Trophoblast cell (in vitro differentiated cells and primary cell): ENCODE results near the gene PCDHB10.
"Not testable (repeated sequence)": the region's sequence is repeated elsewhere in the genome, so short reads cannot be mapped to it uniquely, and the experiment has no call there.

Experiments used
- DNase-seq, 2 donors: peaks; one replicate each; pipeline ENCODE4 v3.0.0-alpha.2; 2016
- H2AFZ ChIP-seq: 2 replicates; pipeline ENCODE4 v1.6.1; 2013; ENCODE audit warnings: low read length, moderate library complexity, mild to moderate bottlenecking; ENCODE audit not compliant: insufficient read depth, poor library complexity
- H2AK5ac ChIP-seq: 2 replicates; pipeline ENCODE4 v1.6.1; 2013; ENCODE audit warnings: mild to moderate bottlenecking, low read length
- H2BK120ac ChIP-seq: 2 replicates; pipeline ENCODE4 v1.6.1; 2013; ENCODE audit warnings: low read length, mild to moderate bottlenecking, moderate library complexity; ENCODE audit not compliant: insufficient read depth, poor library complexity
- H2BK12ac ChIP-seq: 2 replicates; pipeline ENCODE4 v1.6.1; 2013; ENCODE audit warnings: mild to moderate bottlenecking, low read length, moderate library complexity
- H2BK5ac ChIP-seq: 2 replicates; pipeline ENCODE4 v1.6.1; 2013; ENCODE audit warnings: low read length, low read depth, moderate library complexity, mild to moderate bottlenecking; ENCODE audit not compliant: poor library complexity
- H3K14ac ChIP-seq: 2 replicates; pipeline ENCODE4 v1.6.1; 2013; ENCODE audit warnings: mild to moderate bottlenecking, low read length
- H3K18ac ChIP-seq: 2 replicates; pipeline ENCODE4 v1.6.1; 2013; ENCODE audit warnings: mild to moderate bottlenecking, low read length
- H3K23ac ChIP-seq: 2 replicates; pipeline ENCODE4 v1.6.1; 2013; ENCODE audit warnings: low read length
- H3K27ac ChIP-seq: 2 replicates; pipeline ENCODE4 v1.5.1; 2013; ENCODE audit warnings: low read depth, mild to moderate bottlenecking, inconsistent platforms, low read length, moderate library complexity
- H3K27me3 ChIP-seq: 2 replicates; pipeline ENCODE4 v1.6.1; 2013; ENCODE audit warnings: inconsistent platforms, mild to moderate bottlenecking, low read length, moderate library complexity; ENCODE audit not compliant: insufficient read depth
- H3K36me3 ChIP-seq, 2 experiments: 1 replicate in 1 of 2; 2 replicates in 1 of 2; pipeline ENCODE4 v1.6.1; 2013; ENCODE audit warnings: low read length in 2 of 2, mild to moderate bottlenecking in 2 of 2, moderate library complexity in 1 of 2; ENCODE audit not compliant: insufficient read depth in 2 of 2, control insufficient read depth in 1 of 2
- H3K4ac ChIP-seq: 2 replicates; pipeline ENCODE4 v1.6.1; 2013; ENCODE audit warnings: low read depth, mild to moderate bottlenecking, low read length, moderate library complexity
- H3K4me1 ChIP-seq, 2 experiments: 1 replicate in 1 of 2; 2 replicates in 1 of 2; pipeline ENCODE4 v1.6.1; 2013; ENCODE audit warnings: low read length in 2 of 2, mild to moderate bottlenecking in 2 of 2, moderate library complexity in 1 of 2; ENCODE audit not compliant: insufficient read depth in 2 of 2, control insufficient read depth in 1 of 2
- H3K4me2 ChIP-seq: 2 replicates; pipeline ENCODE4 v1.6.1; 2013; ENCODE audit warnings: inconsistent platforms, mild to moderate bottlenecking, low read length, moderate library complexity
- H3K4me3 ChIP-seq: 2 replicates; pipeline ENCODE4 v1.5.1; 2013; ENCODE audit warnings: mild to moderate bottlenecking, low read depth, low read length, inconsistent platforms
- H3K79me1 ChIP-seq: one replicate; pipeline ENCODE4 v1.6.1; 2013; ENCODE audit warnings: low read length
- H3K79me2 ChIP-seq: 2 replicates; pipeline ENCODE4 v1.6.1; 2013; ENCODE audit warnings: low read length, mild to moderate bottlenecking; ENCODE audit not compliant: control insufficient read depth, insufficient read depth, poor library complexity
- H3K9ac ChIP-seq: 2 replicates; pipeline ENCODE4 v1.6.1; 2013; ENCODE audit warnings: mild to moderate bottlenecking, low read length
- H3K9me3 ChIP-seq: 2 replicates; pipeline ENCODE4 v1.6.1; 2013; ENCODE audit warnings: low read depth, mild to moderate bottlenecking, control low read depth, inconsistent platforms, low read length; ENCODE audit not compliant: insufficient read depth
- H4K12ac ChIP-seq: 2 replicates; pipeline ENCODE4 v1.6.1; 2013; ENCODE audit warnings: low read depth, mild to moderate bottlenecking, low read length, moderate library complexity
- H4K8ac ChIP-seq: 2 replicates; pipeline ENCODE4 v1.6.1; 2013; ENCODE audit warnings: low read depth, mild to moderate bottlenecking, low read length, moderate library complexity
- H4K91ac ChIP-seq: one replicate; pipeline ENCODE4 v1.6.1; 2013; ENCODE audit warnings: low read depth, mild to moderate bottlenecking, low read length, moderate library complexity
- WGBS: extraction: QIAGEN DNeasy Blood & Tissue Kit; methylation state at CpG from one replicate; pipeline ENCODE4 v1.1.7; 2013; ENCODE audit warnings: missing lambda C conversion rate; ENCODE audit not compliant: insufficient read length, insufficient coverage; ENCODE audit errors: extremely low coverage; 5-methylcytosine and 5-hydroxymethylcytosine counted together

The PCDHB10 gene

GRCh38 chr5:141189131-141189530 lies 3.0 kb upstream of the PCDHB10 start:
- H3K27me3 ChIP-seq, H2BK12ac ChIP-seq, H3K79me2 ChIP-seq, H3K79me1 ChIP-seq, H3K23ac ChIP-seq, H4K12ac ChIP-seq, H2AFZ ChIP-seq, H3K9me3 ChIP-seq, H3K27ac ChIP-seq, H3K18ac ChIP-seq, H3K4me2 ChIP-seq, H4K8ac ChIP-seq, DNase-seq, H3K4me3 ChIP-seq, H3K9ac ChIP-seq, H3K14ac ChIP-seq, H3K36me3 ChIP-seq, H3K4me1 ChIP-seq, H3K4ac ChIP-seq, H4K91ac ChIP-seq, H2BK120ac ChIP-seq, H2BK5ac ChIP-seq, H2AK5ac ChIP-seq: not testable (repeated sequence)
- no CpG with 5 or more reads among the region's 35 CpGs for WGBS

GRCh38 chr5:141194332-141194731 lies 2.2 kb downstream of the PCDHB10 start:
- not testable (repeated sequence) for H4K12ac ChIP-seq

GRCh38 chr5:141196363-141196762 lies 4.2 kb downstream of the PCDHB10 start:
- Histone ChIP-seq H4K12ac (no peak overlapping the region), H4K8ac (no peak overlapping the region), H2BK5ac (no peak overlapping the region), H3K14ac (no peak overlapping the region), H2BK120ac (no peak overlapping the region), H3K4me2 (no peak overlapping the region), H3K4me1 (no peaks in the 10 kb centered on the region), H3K27ac (no peak overlapping the region), H3K23ac (no peak overlapping the region), H3K79me2 (no peaks in the 10 kb centered on the region), H2AK5ac (no peak overlapping the region), H4K91ac (no peak overlapping the region), H3K9me3 (no peaks in the 10 kb centered on the region), H3K9ac (no peak overlapping the region), H2BK12ac (no peak overlapping the region), H3K27me3 (no peaks in the 10 kb centered on the region), H2AFZ (no peak overlapping the region), H3K18ac (no peak overlapping the region), H3K4me3 (no peak overlapping the region), H3K36me3 (no peaks in the 10 kb centered on the region), H3K79me1 (no peaks in the 10 kb centered on the region), H3K4ac (no peak overlapping the region)
- no CpG with 5 or more reads among the region's 3 CpGs for WGBS
- no peak for DNase-seq

More at GRCh38 chr5:141194332-141194731, 2.2 kb downstream of the PCDHB10 start:
- H3K79me1 ChIP-seq, H3K4ac ChIP-seq, H4K8ac ChIP-seq, H2BK120ac ChIP-seq, H3K4me2 ChIP-seq, H3K23ac ChIP-seq, H3K14ac ChIP-seq, H2AFZ ChIP-seq, H3K9ac ChIP-seq, H3K27ac ChIP-seq, DNase-seq, H2AK5ac ChIP-seq, H3K79me2 ChIP-seq, H3K4me3 ChIP-seq, H2BK5ac ChIP-seq, H3K9me3 ChIP-seq, H3K36me3 ChIP-seq, H4K91ac ChIP-seq, H2BK12ac ChIP-seq, H3K4me1 ChIP-seq, H3K18ac ChIP-seq, H3K27me3 ChIP-seq: not testable (repeated sequence)
- WGBS: no CpG with 5 or more reads among the region's 37 CpGs

GRCh38 chr5:141199359-141200235 lies 7.4 kb downstream of the PCDHB10 start, which contains the start of gene PCDHB11:
PCDHB11 (plus strand) TSS chr5:141199627; CDS start chr5:141199775, 148 bp downstream.
- no peak within 1 kb of the TSS for H2AK5ac ChIP-seq
- H3K36me3 ChIP-seq: no peaks in the 10 kb centered on the region
- peak within 1 kb of the TSS; percentile 7 for H3K4me2 ChIP-seq
- H3K4me1 ChIP-seq: no peaks in the 10 kb centered on the region
- no peak within 1 kb of the TSS for H4K8ac ChIP-seq
- H3K23ac ChIP-seq: no peak within 1 kb of the TSS
- H3K4ac ChIP-seq: no peak within 1 kb of the TSS
- H3K18ac ChIP-seq: no peak within 1 kb of the TSS
- H3K79me2 ChIP-seq: no peaks in the 10 kb centered on the region
- H2BK12ac ChIP-seq: no peak within 1 kb of the TSS
- H3K4me3 ChIP-seq: peak within 1 kb of the TSS; percentile 13
- no peak within 1 kb of the TSS for H4K12ac ChIP-seq
- WGBS: no CpG with 5 or more reads among the region's 21 CpGs
- no peak within 1 kb of the TSS for H3K27ac ChIP-seq
- no peak within 1 kb of the TSS for H3K9ac ChIP-seq
- no peak for DNase-seq
- no peak within 1 kb of the TSS for H2BK5ac ChIP-seq
- H3K9me3 ChIP-seq: peaks cover 2% of the 10 kb centered on the region
- H4K91ac ChIP-seq: no peak within 1 kb of the TSS
- H2BK120ac ChIP-seq: no peak within 1 kb of the TSS
- no peak within 1 kb of the TSS for H3K14ac ChIP-seq
- no peaks in the 10 kb centered on the region for H3K79me1 ChIP-seq
- no peaks in the 10 kb centered on the region for H3K27me3 ChIP-seq
- H2AFZ ChIP-seq: no peak within 1 kb of the TSS
